Measurements from ENCODE around the gene MARCHF5.

Gene MARCHF5

DNA sequence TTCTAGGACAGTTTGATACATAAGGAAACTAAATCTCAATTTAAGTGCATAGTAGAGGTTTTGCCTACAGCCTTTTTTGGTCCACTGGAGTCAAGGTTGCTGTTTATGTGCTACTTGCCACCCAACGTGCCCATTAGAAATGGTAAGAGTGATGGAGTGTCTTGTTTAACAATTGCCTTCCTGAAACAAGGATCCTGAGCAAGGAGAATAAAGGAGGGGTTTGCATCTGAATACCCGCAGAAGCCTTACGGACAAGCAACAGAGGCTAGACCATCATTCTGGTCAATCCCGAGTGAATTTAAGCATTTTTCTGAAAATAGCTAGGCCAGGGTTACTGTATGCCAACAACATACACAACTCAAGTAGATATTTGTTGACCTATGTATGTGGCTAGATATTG lies 63.6 kb downstream of the MARCHF5 start:
- TF ChIP-seq, protein P1, sequence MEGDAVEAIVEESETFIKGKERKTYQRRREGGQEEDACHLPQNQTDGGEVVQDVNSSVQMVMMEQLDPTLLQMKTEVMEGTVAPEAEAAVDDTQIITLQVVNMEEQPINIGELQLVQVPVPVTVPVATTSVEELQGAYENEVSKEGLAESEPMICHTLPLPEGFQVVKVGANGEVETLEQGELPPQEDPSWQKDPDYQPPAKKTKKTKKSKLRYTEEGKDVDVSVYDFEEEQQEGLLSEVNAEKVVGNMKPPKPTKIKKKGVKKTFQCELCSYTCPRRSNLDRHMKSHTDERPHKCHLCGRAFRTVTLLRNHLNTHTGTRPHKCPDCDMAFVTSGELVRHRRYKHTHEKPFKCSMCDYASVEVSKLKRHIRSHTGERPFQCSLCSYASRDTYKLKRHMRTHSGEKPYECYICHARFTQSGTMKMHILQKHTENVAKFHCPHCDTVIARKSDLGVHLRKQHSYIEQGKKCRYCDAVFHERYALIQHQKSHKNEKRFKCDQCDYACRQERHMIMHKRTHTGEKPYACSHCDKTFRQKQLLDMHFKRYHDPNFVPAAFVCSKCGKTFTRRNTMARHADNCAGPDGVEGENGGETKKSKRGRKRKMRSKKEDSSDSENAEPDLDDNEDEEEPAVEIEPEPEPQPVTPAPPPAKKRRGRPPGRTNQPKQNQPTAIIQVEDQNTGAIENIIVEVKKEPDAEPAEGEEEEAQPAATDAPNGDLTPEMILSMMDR (IDR thresholded peaks at IDR 0.05): no peak
- Histone ChIP-seq H3K9me3 (no peaks in the 10 kb centered on the region), H3K36me3 (peaks cover 16 to 18% (median 17%) of the 10 kb centered on the region in 3 donors), H3K4me3 (no peak overlapping the region), H3K27ac (no peak overlapping the region), H3K4me1 (no peaks in the 10 kb centered on the region), H3K27me3 (no peaks in the 10 kb centered on the region)
- no peak for DNase-seq
- intact Hi-C loops (cut with DNase I; ENCODE audit: low total_unique reads): no loop called here

DNA sequence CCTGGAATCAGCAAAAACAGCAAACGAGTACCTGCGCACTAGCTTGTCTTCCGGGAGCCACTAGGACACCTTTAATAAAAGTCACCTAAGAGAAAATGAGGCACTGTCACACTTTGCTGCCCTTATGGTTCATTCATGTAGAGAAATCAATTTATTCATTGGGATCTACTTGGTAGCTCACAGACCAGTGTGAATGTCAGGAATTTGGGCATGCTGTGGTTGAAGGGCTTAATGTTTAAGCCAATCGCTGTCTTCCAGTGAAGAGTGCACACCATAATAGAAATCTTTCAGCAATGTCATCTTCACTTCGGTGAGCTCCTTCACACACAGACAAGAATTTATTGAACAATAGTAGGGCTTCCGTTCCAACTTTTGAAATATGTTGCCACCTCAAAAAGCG lies 65.1 kb downstream of the MARCHF5 start:
- H3K27me3 ChIP-seq: no peaks in the 10 kb centered on the region
- no peaks in the 10 kb centered on the region for H3K9me3 ChIP-seq
- H3K27ac ChIP-seq: no peak overlapping the region
- H3K4me3 ChIP-seq: no peak overlapping the region
- peaks cover 2 to 4% (median 4%) of the 10 kb centered on the region in 3 donors for H3K36me3 ChIP-seq
- no peaks in the 10 kb centered on the region for H3K4me1 ChIP-seq
- intact Hi-C loops (cut with DNase I; ENCODE audit: low total_unique reads): no loop called here
- no peak for DNase-seq
- TF ChIP-seq, protein P1 (IDR thresholded peaks at IDR 0.05): no peak

DNA sequence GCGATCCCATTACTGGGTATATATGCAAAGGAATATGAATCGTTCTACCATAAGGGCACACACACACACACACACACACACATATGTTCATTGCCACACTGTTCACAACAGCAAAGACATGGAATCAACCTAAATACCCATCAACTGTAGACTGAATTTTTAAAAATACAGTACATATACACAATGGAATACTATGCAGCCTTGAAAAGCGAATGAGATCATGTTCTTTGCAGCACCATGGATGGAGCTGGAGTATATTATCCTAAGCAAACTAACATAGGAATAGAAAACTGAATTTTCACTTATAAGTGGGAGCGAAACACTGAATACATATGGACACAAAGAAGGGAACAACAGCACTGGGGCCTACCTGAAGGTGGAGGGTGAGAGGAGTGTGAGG lies 72.5 kb downstream of the MARCHF5 start:
- Histone ChIP-seq H3K9me3 (no peaks in the 10 kb centered on the region), H3K4me1 (no peaks in the 10 kb centered on the region), H3K4me3 (no peak overlapping the region), H3K27ac (no peak overlapping the region), H3K36me3 (no peaks in the 10 kb centered on the region), H3K27me3 (no peaks in the 10 kb centered on the region)
- DNase-seq: no peak
- intact Hi-C loops (cut with DNase I; ENCODE audit: low total_unique reads): no loop called here
- TF ChIP-seq, protein P1 (IDR thresholded peaks at IDR 0.05): no peak

DNA sequence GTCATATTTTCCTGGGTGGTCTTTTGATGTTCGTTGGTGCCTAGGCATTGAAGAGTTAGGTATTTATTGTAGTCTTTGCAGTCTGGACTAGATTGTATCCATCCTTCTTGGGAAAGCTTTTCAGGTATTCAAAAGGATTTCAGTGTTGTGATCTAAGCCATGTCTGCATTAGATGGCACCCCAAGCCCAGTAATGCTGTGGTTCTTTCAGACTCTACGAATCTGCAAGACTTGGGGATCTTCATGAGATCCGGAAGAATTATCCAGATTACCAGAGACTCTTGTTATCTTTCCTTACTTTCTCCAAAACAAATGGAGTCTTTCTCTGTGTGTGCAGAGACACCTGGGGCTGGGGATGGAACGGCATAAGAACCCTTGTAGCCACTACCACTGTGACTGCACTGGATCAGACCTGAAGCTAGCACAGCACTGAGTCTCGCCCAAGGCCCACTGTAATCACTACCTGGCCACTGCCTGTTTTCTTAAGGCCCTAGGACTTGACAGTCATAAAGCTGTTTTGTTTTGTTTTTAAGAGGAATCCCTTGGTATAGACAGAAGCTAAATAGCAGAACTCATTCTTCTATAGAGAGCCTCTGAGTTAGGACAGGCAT lies 75.5 kb downstream of the MARCHF5 start:
- Histone ChIP-seq H3K27ac (no peak overlapping the region), H3K4me1 (no peaks in the 10 kb centered on the region), H3K36me3 (no peaks in the 10 kb centered on the region), H3K4me3 (no peak overlapping the region), H3K9me3 (no peaks in the 10 kb centered on the region), H3K27me3 (no peaks in the 10 kb centered on the region)
- intact Hi-C loops (cut with DNase I; ENCODE audit: low total_unique reads): no loop called here
- no peak for DNase-seq
- TF ChIP-seq, protein P1 (IDR thresholded peaks at IDR 0.05): no peak

DNA sequence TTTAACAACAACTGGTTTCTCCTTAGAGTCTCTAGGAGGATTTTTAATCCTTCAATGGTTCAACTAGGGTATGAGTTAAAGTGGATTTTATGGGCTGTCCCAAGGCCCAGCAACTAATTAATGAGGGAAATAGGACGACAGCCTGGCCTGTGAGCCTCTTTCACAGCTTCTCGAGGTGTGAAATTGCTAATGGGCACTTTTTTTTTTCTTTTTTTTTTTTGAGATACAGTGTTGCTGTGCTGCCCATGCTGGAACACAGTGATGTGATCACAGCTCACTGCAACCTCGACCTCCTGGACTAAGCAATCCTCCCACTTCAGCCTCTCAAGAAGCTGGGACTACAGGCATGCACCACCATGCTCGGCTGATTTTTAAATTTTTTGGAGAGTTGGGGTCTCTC lies 87.0 kb downstream of the MARCHF5 start:
- no peak overlapping the region for H3K4me3 ChIP-seq
- H3K27me3 ChIP-seq: no peaks in the 10 kb centered on the region
- no peak overlapping the region for H3K27ac ChIP-seq
- no peaks in the 10 kb centered on the region for H3K4me1 ChIP-seq
- TF ChIP-seq, protein P1 (IDR thresholded peaks at IDR 0.05): no peak
- no peaks in the 10 kb centered on the region for H3K9me3 ChIP-seq
- H3K36me3 ChIP-seq: no peaks in the 10 kb centered on the region
- no peak for DNase-seq
- intact Hi-C loops (cut with DNase I; ENCODE audit: low total_unique reads): no loop called here

DNA sequence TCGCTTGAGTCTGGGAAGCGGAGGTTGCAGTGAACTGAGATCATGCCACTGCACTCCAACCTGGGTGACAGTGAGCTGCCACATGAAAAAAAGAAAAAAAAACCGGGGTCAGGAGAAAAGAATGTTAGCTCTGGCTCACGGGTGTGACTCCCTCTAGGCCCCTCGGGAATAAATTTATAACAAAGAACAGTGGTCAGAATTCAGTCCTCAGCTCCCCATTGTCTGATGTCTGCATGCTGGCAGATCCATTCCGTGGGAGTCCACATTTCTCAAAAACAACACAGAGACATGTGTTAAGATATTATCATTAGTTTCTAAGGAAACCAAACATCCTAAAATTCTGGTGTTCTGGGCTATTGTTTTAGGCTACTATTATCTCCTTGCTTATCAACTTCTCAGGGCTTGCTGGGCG lies 90.6 kb downstream of the MARCHF5 start:
- DNase-seq: no peak
- H3K9me3 ChIP-seq: no peaks in the 10 kb centered on the region
- TF ChIP-seq, protein P1 (IDR thresholded peaks at IDR 0.05): no peak
- no peaks in the 10 kb centered on the region for H3K4me1 ChIP-seq
- no peak overlapping the region for H3K27ac ChIP-seq
- no peaks in the 10 kb centered on the region for H3K36me3 ChIP-seq
- intact Hi-C loops (cut with DNase I; ENCODE audit: low total_unique reads): no loop called here
- H3K27me3 ChIP-seq: no peaks in the 10 kb centered on the region
- H3K4me3 ChIP-seq: no peak overlapping the region

Measured in tibial artery (tissue), 4 donors.